Astrocyte (in vitro differentiated cells and primary cell): ENCODE measurements around the gene PRR22. TPM values are rescaled to one million over a fixed set of nuclear protein-coding genes. Genes with fewer than 3 reads are reported as not detected.

Experiments used
- DNase-seq: peaks from one replicate; pipeline ENCODE4 v3.0.0-alpha.2; 2010; ENCODE audit warnings: low read depth
- FAIRE-seq: peaks from 2 replicates; lab custom pipeline; 2011; peaks lifted over from hg19 to GRCh38; lab: Jason Lieb, UNC
- H2AFZ ChIP-seq: 2 replicates; pipeline ENCODE4 v1.6.0; 2012; ENCODE audit warnings: low read depth, low read length, inconsistent platforms
- H3K27ac ChIP-seq: 2 replicates; pipeline ENCODE4 v1.5.1; 2011; ENCODE audit warnings: low read depth, low read length, inconsistent platforms
- H3K27me3 ChIP-seq: 2 replicates; pipeline ENCODE4 v1.6.0; 2011; ENCODE audit warnings: low read length, inconsistent platforms; ENCODE audit not compliant: insufficient read depth
- H3K36me3 ChIP-seq: 2 replicates; pipeline ENCODE4 v1.5.1; 2011; ENCODE audit warnings: low read length, inconsistent platforms; ENCODE audit not compliant: insufficient read depth
- H3K4me1 ChIP-seq: 2 replicates; pipeline ENCODE4 v1.5.1; 2011; ENCODE audit warnings: low read length, inconsistent platforms; ENCODE audit not compliant: insufficient read depth
- H3K4me2 ChIP-seq: 2 replicates; pipeline ENCODE4 v1.6.0; 2012; ENCODE audit warnings: low read length, inconsistent platforms
- H3K4me3 ChIP-seq: 2 replicates; pipeline ENCODE4 v1.5.1; 2011; ENCODE audit warnings: low read depth, mild to moderate bottlenecking, low read length, inconsistent platforms; ENCODE audit not compliant: insufficient read depth
- H3K79me2 ChIP-seq: 2 replicates; pipeline ENCODE4 v1.6.0; 2012; ENCODE audit warnings: mild to moderate bottlenecking, low read length, inconsistent platforms; ENCODE audit not compliant: insufficient read depth
- H3K9ac ChIP-seq: 2 replicates; pipeline ENCODE4 v1.6.0; 2012; ENCODE audit warnings: mild to moderate bottlenecking, low read length, inconsistent platforms
- H3K9me3 ChIP-seq: 2 replicates; pipeline ENCODE4 v1.5.1; 2012; ENCODE audit warnings: low read depth, mild to moderate bottlenecking, low read length, inconsistent platforms; ENCODE audit not compliant: insufficient read depth
- H4K20me1 ChIP-seq: 2 replicates; pipeline ENCODE4 v1.6.0; 2012; ENCODE audit warnings: low read length, inconsistent platforms; ENCODE audit not compliant: insufficient read depth
- H3K27ac Mint-ChIP-seq: one replicate; pipeline ENCODE4 v1.8.0; 2021; ENCODE audit warnings: mild to moderate bottlenecking, mixed read lengths; ENCODE audit not compliant: unreplicated experiment
- H3K27me3 Mint-ChIP-seq: one replicate; pipeline ENCODE4 v1.8.0; 2021; ENCODE audit warnings: low read depth, mixed read lengths; ENCODE audit not compliant: unreplicated experiment
- H3K36me3 Mint-ChIP-seq: one replicate; pipeline ENCODE4 v1.8.0; 2021; ENCODE audit warnings: low read depth, mixed read lengths; ENCODE audit not compliant: unreplicated experiment
- H3K4me1 Mint-ChIP-seq: one replicate; pipeline ENCODE4 v1.8.0; 2021; ENCODE audit warnings: low read depth, mixed read lengths; ENCODE audit not compliant: unreplicated experiment
- H3K4me3 Mint-ChIP-seq: one replicate; pipeline ENCODE4 v1.8.0; 2021; ENCODE audit warnings: mild to moderate bottlenecking, moderate library complexity, mixed read lengths; ENCODE audit not compliant: unreplicated experiment
- H3K9me3 Mint-ChIP-seq: one replicate; pipeline ENCODE4 v1.8.0; 2021; ENCODE audit warnings: mild to moderate bottlenecking, mixed read lengths; ENCODE audit not compliant: unreplicated experiment
- CTCF ChIP-seq: IDR thresholded peaks from 2 replicates; pipeline ENCODE4 v1.5.1; 2011; ENCODE audit warnings: low read depth, mild to moderate bottlenecking, inconsistent platforms, low read length, moderate library complexity; ENCODE audit not compliant: insufficient read depth
- EZH2 ChIP-seq: IDR thresholded peaks from 2 replicates; pipeline ENCODE4 v1.6.1; 2012; ENCODE audit warnings: mild to moderate bottlenecking, low read length, inconsistent platforms; ENCODE audit not compliant: insufficient read depth
- total RNA-seq: library from RNA; stranded (reverse); gene quantifications from 2 replicates; pipeline ENCODE4 v1.2.1, GENCODE V29; 2021

Gene PRR22
- total RNA-seq, 1 donor from 2014 or later = 2.4 TPM

GRCh38 chr19:5790559-5791520 lies 6.3 kb upstream of the PRR22 start, which contains the start of gene DUS3L:
Gene DUS3L, minus strand, starts transcription at chr19:5791163. Its CDS starts 22 bp downstream, at chr19:5791141.
- Mint-ChIP-seq H3K36me3 (peaks cover 9% of the 10 kb centered on the region), H3K4me1 (peaks cover 5% of the 10 kb centered on the region), H3K9me3 (peaks cover 2% of the 10 kb centered on the region), H3K4me3 (peak within 1 kb of the TSS; percentile 98), H3K27me3 (no peaks in the 10 kb centered on the region), H3K27ac (peak within 1 kb of the TSS; percentile 99)
- Histone ChIP-seq H3K9me3 (no peaks in the 10 kb centered on the region), H3K27me3 (no peaks in the 10 kb centered on the region), H3K9ac (peak within 1 kb of the TSS; percentile 93), H3K79me2 (peaks cover 9% of the 10 kb centered on the region), H3K4me2 (peak within 1 kb of the TSS; percentile 86), H3K4me3 (peak within 1 kb of the TSS; percentile 76), H4K20me1 (peaks cover 7% of the 10 kb centered on the region), H2AFZ (peak within 1 kb of the TSS; percentile 89), H3K4me1 (peaks cover 7% of the 10 kb centered on the region), H3K36me3 (peaks cover 5% of the 10 kb centered on the region), H3K27ac (peak within 1 kb of the TSS; percentile 91)
- DNase-seq = peak; percentile 96
- FAIRE-seq = peak; percentile 55
- no peak for TF ChIP-seq EZH2
- no peak for TF ChIP-seq CTCF

GRCh38 chr19:5789886-5790558 lies 5.5 kb upstream of the PRR22 start:
- peak overlapping the region; percentile 86 for H3K4me2 ChIP-seq
- peaks cover 7% of the 10 kb centered on the region for H3K4me1 ChIP-seq
- Mint-ChIP-seq H3K27ac (peak overlapping the region; percentile 99), H3K4me1 (peaks cover 5% of the 10 kb centered on the region), H3K27me3 (no peaks in the 10 kb centered on the region), H3K4me3 (peak overlapping the region; percentile 98), H3K36me3 (peaks cover 9% of the 10 kb centered on the region), H3K9me3 (peaks cover 2% of the 10 kb centered on the region)
- H3K27me3 ChIP-seq = no peaks in the 10 kb centered on the region
- peaks cover 7% of the 10 kb centered on the region for H4K20me1 ChIP-seq
- H2AFZ ChIP-seq = no peak overlapping the region
- H3K9ac ChIP-seq = peak overlapping the region; percentile 93
- DNase-seq = no peak
- H3K4me3 ChIP-seq = peak overlapping the region; percentile 76
- H3K36me3 ChIP-seq = peaks cover 5% of the 10 kb centered on the region
- no peak for FAIRE-seq
- peak overlapping the region; percentile 91 for H3K27ac ChIP-seq
- no peak for TF ChIP-seq CTCF
- TF ChIP-seq EZH2 = no peak
- peaks cover 9% of the 10 kb centered on the region for H3K79me2 ChIP-seq
- no peaks in the 10 kb centered on the region for H3K9me3 ChIP-seq
